DOHH2 (cell line): ENCODE results near the gene SMIM30.
"Not testable (repeated sequence)": the region's sequence is repeated elsewhere in the genome, so short reads cannot be mapped to it uniquely, and the experiment has no call there.

ENCODE experiments used
- H3F3A ChIP-seq: fragments of 200-600 bp; sonication (generic), shearing (Covaris generic); 2 replicates; pipeline ENCODE4 v1.6.0; 2016; ENCODE audit warnings: antibody characterized with exemption, mild to moderate bottlenecking; ENCODE audit not compliant: control insufficient read depth, insufficient read depth
- H3K27ac ChIP-seq: fragments of 200-600 bp; sonication (generic); 2 replicates; pipeline ENCODE4 v1.5.1; 2014; ENCODE audit warnings: low read depth, mild to moderate bottlenecking, low read length, moderate library complexity
- H3K27me3 ChIP-seq: fragments of 200-600 bp; sonication (generic); 2 replicates; pipeline ENCODE4 v1.6.1; 2014; ENCODE audit warnings: mild to moderate bottlenecking, low read length, mixed read lengths; ENCODE audit not compliant: control insufficient read depth
- H3K36me3 ChIP-seq: fragments of 200-600 bp; sonication (generic); 2 replicates; pipeline ENCODE4 v1.6.1; 2014; ENCODE audit warnings: mild to moderate bottlenecking, low read length, moderate library complexity, mixed read lengths; ENCODE audit not compliant: control insufficient read depth
- H3K4me1 ChIP-seq: fragments of 200-600 bp; sonication (generic); 2 replicates; pipeline ENCODE4 v1.6.1; 2014; ENCODE audit warnings: mild to moderate bottlenecking, low read length, mixed read lengths; ENCODE audit not compliant: control insufficient read depth
- H3K4me2 ChIP-seq: fragments of 200-600 bp; sonication (generic); 2 replicates; pipeline ENCODE4 v1.6.0; 2014; ENCODE audit warnings: mild to moderate bottlenecking, low read length, moderate library complexity
- H3K4me3 ChIP-seq: fragments of 200-600 bp; sonication (generic); 2 replicates; pipeline ENCODE4 v1.5.1; 2014; ENCODE audit warnings: mild to moderate bottlenecking, low read length, mixed read lengths
- H3K79me2 ChIP-seq: fragments of 200-600 bp; sonication (generic); 2 replicates; pipeline ENCODE4 v1.6.1; 2014; ENCODE audit warnings: mild to moderate bottlenecking, low read length, mixed read lengths; ENCODE audit not compliant: control insufficient read depth
- H3K9me2 ChIP-seq: fragments of 200-600 bp; sonication (generic); replicated peaks from 2 replicates; pipeline ENCODE4 v1.6.1; 2014; ENCODE audit warnings: mild to moderate bottlenecking, low read length, mixed read lengths; ENCODE audit not compliant: control insufficient read depth
- H3K9me3 ChIP-seq: fragments of 200-600 bp; sonication (generic); 2 replicates; pipeline ENCODE4 v1.6.1; 2014; ENCODE audit warnings: antibody characterized with exemption, low read length, mixed read lengths; ENCODE audit not compliant: control insufficient read depth, insufficient read depth
- H4K20me1 ChIP-seq: fragments of 200-600 bp; sonication (generic); 2 replicates; pipeline ENCODE4 v1.6.0; 2014; ENCODE audit warnings: low read depth, mild to moderate bottlenecking, antibody characterized with exemption, low read length, moderate library complexity; ENCODE audit not compliant: control insufficient read depth, insufficient read depth
- CTCF ChIP-seq: fragments of 200-600 bp; sonication (generic); IDR thresholded peaks from one replicate; pipeline ENCODE4 v1.5.1; 2014; ENCODE audit warnings: antibody characterized with exemption, mild to moderate bottlenecking, low read depth, low read length; ENCODE audit not compliant: poor library complexity, severe bottlenecking
- EZH2phosphoT487 ChIP-seq: fragments of 200-600 bp; sonication (generic); IDR thresholded peaks from 2 replicates; pipeline ENCODE4 v1.6.1; 2017; ENCODE audit warnings: borderline replicate concordance, mild to moderate bottlenecking, antibody characterized with exemption, low read length, moderate library complexity, mixed read lengths

The SMIM30 gene

GRCh38 chr7:113118074-113118959 lies at the start of gene SMIM30:
SMIM30 (minus strand) TSS chr7:113118554; CDS start chr7:113117578, 976 bp downstream.
- H3K4me3 ChIP-seq: peak within 1 kb of the TSS; percentile 82
- peak within 1 kb of the TSS; percentile 63 for H3K27ac ChIP-seq
- no peaks in the 10 kb centered on the region for H3K27me3 ChIP-seq
- TF ChIP-seq CTCF (no peak), EZH2phosphoT487 (no peak)
- no peaks in the 10 kb centered on the region for H4K20me1 ChIP-seq
- H3K4me2 ChIP-seq: peak within 1 kb of the TSS; percentile 68
- H3K9me2 ChIP-seq: no peaks in the 10 kb centered on the region
- peaks cover 54% of the 10 kb centered on the region for H3K4me1 ChIP-seq
- no peaks in the 10 kb centered on the region for H3K9me3 ChIP-seq
- peaks cover 6% of the 10 kb centered on the region for H3K79me2 ChIP-seq
- peaks cover 23% of the 10 kb centered on the region for H3K36me3 ChIP-seq
- peaks cover 4% of the 10 kb centered on the region for H3F3A ChIP-seq

GRCh38 chr7:113166176-113166575 lies 47.8 kb upstream of the SMIM30 start:
- H3K4me1 ChIP-seq, H3K4me2 ChIP-seq, H3K27me3 ChIP-seq, H4K20me1 ChIP-seq, H3K36me3 ChIP-seq, H3F3A ChIP-seq, H3K9me3 ChIP-seq, H3K27ac ChIP-seq, H3K9me2 ChIP-seq, H3K4me3 ChIP-seq, H3K79me2 ChIP-seq: not testable (repeated sequence)

DNA sequence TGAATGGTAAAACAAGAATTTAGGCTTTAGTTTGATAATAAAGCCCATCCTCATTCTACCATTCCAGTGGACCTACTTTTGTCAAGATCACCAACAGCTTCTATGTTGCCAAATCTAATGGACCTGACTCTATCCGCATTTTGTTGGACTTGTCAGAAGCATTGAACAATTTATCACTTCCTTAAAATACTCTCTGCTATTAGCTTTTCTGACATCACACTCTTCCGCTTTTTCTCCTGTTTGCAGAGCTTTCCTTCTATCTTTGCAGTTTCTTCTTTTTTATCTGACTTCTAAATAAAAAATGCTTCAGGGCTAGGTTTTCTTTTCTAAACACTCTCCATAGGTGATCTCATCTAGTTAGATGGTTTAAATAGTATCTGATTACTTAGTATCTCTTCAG lies 42.7 kb upstream of the SMIM30 start:
- no peaks in the 10 kb centered on the region for H3F3A ChIP-seq

More for the DNA sequence above, 42.7 kb upstream of the SMIM30 start:
- TF ChIP-seq EZH2phosphoT487 (no peak), CTCF (no peak)
- Histone ChIP-seq H3K9me2 (no peaks in the 10 kb centered on the region), H3K9me3 (no peaks in the 10 kb centered on the region), H3K79me2 (no peaks in the 10 kb centered on the region), H3K36me3 (no peaks in the 10 kb centered on the region), H3K4me1 (no peaks in the 10 kb centered on the region; the same call in 1 of the 2 replicates), H4K20me1 (no peaks in the 10 kb centered on the region), H3K27ac (no peak overlapping the region), H3K4me3 (no peak overlapping the region), H3K4me2 (no peak overlapping the region), H3K27me3 (no peaks in the 10 kb centered on the region)
